Measurements from ENCODE around the gene LINC01488. TPM values are rescaled to one million over a fixed set of nuclear protein-coding genes. Genes with fewer than 3 reads are reported as not detected.
A peak's percentile ranks its signal among the peaks of the same experiment; 100 is the strongest.

The LINC01488 gene
- total RNA-seq, 1 donor, result not detected

GRCh38 chr11:69446108-69446507 is 35.4 kb upstream of the LINC01488 start:
- no peak for TF ChIP-seq CTCF (IDR thresholded peaks at IDR 0.05; ENCODE audit: insufficient read depth, low read depth, low read length)

GRCh38 chr11:69447786-69448185 is 33.7 kb upstream of the LINC01488 start:
- H3K4me3 ChIP-seq (ENCODE audit: low read depth, low read length), result no peak overlapping the region
- no peak for TF ChIP-seq CTCF (IDR thresholded peaks at IDR 0.05; ENCODE audit: insufficient read depth, low read depth, low read length)
- DNase-seq (ENCODE audit: low read depth), result no peak

More at GRCh38 chr11:69446108-69446507, 35.4 kb upstream of the LINC01488 start:
- H3K4me3 ChIP-seq (ENCODE audit: low read depth, low read length), result no peak overlapping the region
- no peak for DNase-seq (ENCODE audit: low read depth)

- no peak for DNase-seq (ENCODE audit: low read depth)
- H3K4me3 ChIP-seq (ENCODE audit: low read depth, low read length), result no peak overlapping the region
- TF ChIP-seq CTCF (IDR thresholded peaks at IDR 0.05; ENCODE audit: insufficient read depth, low read depth, low read length), result no peak
Measured at GRCh38 chr11:69448471-69449284, 32.8 kb upstream of the LINC01488 start.

- no peak overlapping the region for H3K4me3 ChIP-seq (ENCODE audit: low read depth, low read length)
- peak; percentile 76 for DNase-seq (ENCODE audit: low read depth)
- peak; percentile 24 for TF ChIP-seq CTCF (IDR thresholded peaks at IDR 0.05; ENCODE audit: insufficient read depth, low read depth, low read length)
Measured at GRCh38 chr11:69449320-69450063, 32.0 kb upstream of the LINC01488 start.

GRCh38 chr11:69450064-69450856 is 31.2 kb upstream of the LINC01488 start:
- no peak overlapping the region for H3K4me3 ChIP-seq (ENCODE audit: low read depth, low read length)
- no peak for DNase-seq (ENCODE audit: low read depth)
- TF ChIP-seq CTCF (IDR thresholded peaks at IDR 0.05; ENCODE audit: insufficient read depth, low read depth, low read length), result no peak

- H3K4me3 ChIP-seq (ENCODE audit: low read depth, low read length), result no peak overlapping the region
- no peak for DNase-seq (ENCODE audit: low read depth)
- TF ChIP-seq CTCF (IDR thresholded peaks at IDR 0.05; ENCODE audit: insufficient read depth, low read depth, low read length), result no peak
Measured at GRCh38 chr11:69450857-69451220, 30.6 kb upstream of the LINC01488 start.

Measured in fibroblast of villous mesenchyme (primary cell).